Activated CD4-positive, CD25-positive, alpha-beta regulatory T cell (primary cell): ENCODE results near the gene DNAL1.
"Not testable (repeated sequence)": the region's sequence is repeated elsewhere in the genome, so short reads cannot be mapped to it uniquely, and the experiment has no call there.

ENCODE experiments used
- DNase-seq, 4 experiments: peaks; one replicate each; lab custom pipeline; 2025; lab: John Stamatoyannopoulos, UW

DNAL1 gene

GRCh38 chr14:73644531-73645247, at the start of gene DNAL1:
TSS of gene DNAL1 (plus strand) at chr14:73644986. CDS start at chr14:73645040, 54 bp downstream.
- DNase-seq, result peak; percentile 80 to 85 (median 82)

- no peak for DNase-seq
Observed at GRCh38 chr14:73599499-73599898, 45.3 kb upstream of the DNAL1 start.

GRCh38 chr14:73602994-73603393, 41.8 kb upstream of the DNAL1 start:
- DNase-seq, result no peak

GRCh38 chr14:73606271-73606670, 38.5 kb upstream of the DNAL1 start:
- DNase-seq, result no peak

- DNase-seq, result no peak
Observed at GRCh38 chr14:73607241-73607640, 37.5 kb upstream of the DNAL1 start.

GRCh38 chr14:73610687-73611086, 34.1 kb upstream of the DNAL1 start:
- DNase-seq, result no peak

GRCh38 chr14:73612339-73613045, 32.3 kb upstream of the DNAL1 start, which contains the start of gene ACOT6:
TSS of gene ACOT6 (plus strand) at chr14:73612517. CDS start at chr14:73612572, 55 bp downstream.
- DNase-seq, result peak; percentile 20 to 56 (median 42)

GRCh38 chr14:73613046-73613383, 31.8 kb upstream of the DNAL1 start:
- DNase-seq, result no peak

- DNase-seq, result no peak
Observed at GRCh38 chr14:73613419-73613963, 31.3 kb upstream of the DNAL1 start.

GRCh38 chr14:73616831-73617230, 28.0 kb upstream of the DNAL1 start:
- DNase-seq, result no peak

GRCh38 chr14:73619524-73619923, 25.3 kb upstream of the DNAL1 start:
- DNase-seq, result no peak

- DNase-seq, result no peak
Observed at GRCh38 chr14:73620268-73620667, 24.5 kb upstream of the DNAL1 start.

GRCh38 chr14:73623504-73624054, 21.2 kb upstream of the DNAL1 start:
- DNase-seq, result no peak

- DNase-seq, result no peak
Observed at GRCh38 chr14:73625706-73626105, 19.1 kb upstream of the DNAL1 start.

- DNase-seq, result no peak
Observed at GRCh38 chr14:73627151-73627558, 17.6 kb upstream of the DNAL1 start.

- DNase-seq, result no peak
Observed at GRCh38 chr14:73630009-73630780, 14.6 kb upstream of the DNAL1 start.

- peak; percentile 17 to 43 (median 30) for DNase-seq
Observed at GRCh38 chr14:73633116-73634010, 11.4 kb upstream of the DNAL1 start.

- no peak for DNase-seq
Observed at GRCh38 chr14:73634011-73634833, 10.6 kb upstream of the DNAL1 start.

- DNase-seq, result not testable (repeated sequence)
Observed at GRCh38 chr14:73636355-73636754, 8.4 kb upstream of the DNAL1 start.

GRCh38 chr14:73637830-73638229, 7.0 kb upstream of the DNAL1 start:
- no peak for DNase-seq
